ES-I3 (cell line): ENCODE results near the gene TTLL5.

Experiments
- H3K36me3 ChIP-seq: 2 replicates; pipeline ENCODE4 v1.6.1; 2013; ENCODE audit warnings: mild to moderate bottlenecking, low read length, control low read depth, moderate library complexity; ENCODE audit not compliant: insufficient read depth
- H3K4me1 ChIP-seq: 2 replicates; pipeline ENCODE4 v1.6.1; 2013; ENCODE audit warnings: mild to moderate bottlenecking, control low read depth, low read length; ENCODE audit not compliant: insufficient read depth
- H3K9ac ChIP-seq: 2 replicates; pipeline ENCODE4 v1.6.1; 2013; ENCODE audit warnings: low read depth, mild to moderate bottlenecking, low read length, moderate library complexity
- H3K9me3 ChIP-seq: 2 replicates; pipeline ENCODE4 v1.6.1; 2013; ENCODE audit warnings: mild to moderate bottlenecking, low read length, moderate library complexity; ENCODE audit not compliant: control insufficient read depth, insufficient read depth

TTLL5 gene

GRCh38 chr14:75720842-75721498 is 59.9 kb downstream of the TTLL5 start:
- H3K9me3 ChIP-seq, result no peaks in the 10 kb centered on the region
- H3K36me3 ChIP-seq, result peaks cover 4% of the 10 kb centered on the region; the same call in 1 of the 2 replicates
- no peak overlapping the region for H3K9ac ChIP-seq
- H3K4me1 ChIP-seq, result no peaks in the 10 kb centered on the region

- no peaks in the 10 kb centered on the region; the same call in 1 of the 2 replicates for H3K9me3 ChIP-seq
- H3K9ac ChIP-seq, result no peak overlapping the region
- no peaks in the 10 kb centered on the region for H3K4me1 ChIP-seq
- peaks cover 4% of the 10 kb centered on the region; the same call in 1 of the 2 replicates for H3K36me3 ChIP-seq
These were observed 62.7 kb downstream of the TTLL5 start for GRCh38 chr14:75723716-75724115.

- no peaks in the 10 kb centered on the region for H3K4me1 ChIP-seq
- no peaks in the 10 kb centered on the region; the same call in 1 of the 2 replicates for H3K9me3 ChIP-seq
- peaks cover 4% of the 10 kb centered on the region; the same call in 1 of the 2 replicates for H3K36me3 ChIP-seq
- no peak overlapping the region for H3K9ac ChIP-seq
These were observed 63.6 kb downstream of the TTLL5 start for GRCh38 chr14:75724414-75725204.

- H3K9ac ChIP-seq, result no peak overlapping the region
- no peaks in the 10 kb centered on the region; the same call in 1 of the 2 replicates for H3K9me3 ChIP-seq
- H3K4me1 ChIP-seq, result no peaks in the 10 kb centered on the region
- no peaks in the 10 kb centered on the region; the same call in 1 of the 2 replicates for H3K36me3 ChIP-seq
These were observed 64.4 kb downstream of the TTLL5 start for GRCh38 chr14:75725481-75725880.

- no peaks in the 10 kb centered on the region; the same call in 1 of the 2 replicates for H3K36me3 ChIP-seq
- H3K4me1 ChIP-seq, result no peaks in the 10 kb centered on the region
- no peaks in the 10 kb centered on the region; the same call in 1 of the 2 replicates for H3K9me3 ChIP-seq
- no peak overlapping the region for H3K9ac ChIP-seq
These were observed 65.3 kb downstream of the TTLL5 start for GRCh38 chr14:75726321-75726720.

GRCh38 chr14:75727124-75727523 is 66.1 kb downstream of the TTLL5 start:
- peaks cover 4% of the 10 kb centered on the region; the same call in 1 of the 2 replicates for H3K36me3 ChIP-seq
- no peaks in the 10 kb centered on the region for H3K4me1 ChIP-seq
- no peak overlapping the region for H3K9ac ChIP-seq
- H3K9me3 ChIP-seq, result no peaks in the 10 kb centered on the region; the same call in 1 of the 2 replicates

GRCh38 chr14:75732888-75733287 is 71.8 kb downstream of the TTLL5 start:
- H3K9me3 ChIP-seq, result no peaks in the 10 kb centered on the region
- peaks cover 7% of the 10 kb centered on the region for H3K36me3 ChIP-seq
- peaks cover 6% of the 10 kb centered on the region; the same call in 1 of the 2 replicates for H3K4me1 ChIP-seq
- no peak overlapping the region for H3K9ac ChIP-seq

GRCh38 chr14:75734854-75735253 is 73.8 kb downstream of the TTLL5 start:
- Histone ChIP-seq H3K9ac (no peak overlapping the region), H3K36me3 (peaks cover 7% of the 10 kb centered on the region), H3K9me3 (no peaks in the 10 kb centered on the region), H3K4me1 (peaks cover 6% of the 10 kb centered on the region; the same call in 1 of the 2 replicates)

- peaks cover 5% of the 10 kb centered on the region for H3K36me3 ChIP-seq
- H3K4me1 ChIP-seq, result peaks cover 6% of the 10 kb centered on the region; the same call in 1 of the 2 replicates
- no peak overlapping the region for H3K9ac ChIP-seq
- H3K9me3 ChIP-seq, result no peaks in the 10 kb centered on the region
These were observed 75.9 kb downstream of the TTLL5 start for GRCh38 chr14:75736845-75737485.

GRCh38 chr14:75738192-75738591 is 77.1 kb downstream of the TTLL5 start:
- no peaks in the 10 kb centered on the region for H3K9me3 ChIP-seq
- peaks cover 3% of the 10 kb centered on the region for H3K36me3 ChIP-seq
- peaks cover 6% of the 10 kb centered on the region; the same call in 1 of the 2 replicates for H3K4me1 ChIP-seq
- no peak overlapping the region for H3K9ac ChIP-seq

- no peaks in the 10 kb centered on the region for H3K4me1 ChIP-seq
- no peaks in the 10 kb centered on the region; the same call in none of the 2 replicates for H3K36me3 ChIP-seq
- no peaks in the 10 kb centered on the region for H3K9me3 ChIP-seq
- no peak overlapping the region for H3K9ac ChIP-seq
These were observed 81.8 kb downstream of the TTLL5 start for GRCh38 chr14:75742867-75743266.

GRCh38 chr14:75747899-75748298 is 86.9 kb downstream of the TTLL5 start:
- Histone ChIP-seq H3K4me1 (no peaks in the 10 kb centered on the region), H3K36me3 (no peaks in the 10 kb centered on the region; the same call in none of the 2 replicates), H3K9me3 (no peaks in the 10 kb centered on the region), H3K9ac (no peak overlapping the region)

GRCh38 chr14:75748336-75748735 is 87.3 kb downstream of the TTLL5 start:
- H3K9me3 ChIP-seq, result no peaks in the 10 kb centered on the region
- no peaks in the 10 kb centered on the region; the same call in 1 of the 2 replicates for H3K36me3 ChIP-seq
- H3K4me1 ChIP-seq, result no peaks in the 10 kb centered on the region
- no peak overlapping the region for H3K9ac ChIP-seq

- H3K4me1 ChIP-seq, result no peaks in the 10 kb centered on the region
- no peaks in the 10 kb centered on the region; the same call in 1 of the 2 replicates for H3K36me3 ChIP-seq
- H3K9me3 ChIP-seq, result no peaks in the 10 kb centered on the region
- H3K9ac ChIP-seq, result no peak overlapping the region
These were observed 90.2 kb downstream of the TTLL5 start for GRCh38 chr14:75751296-75751695.
